Mesothelial cell of epicardium (in vitro differentiated cells): Measurements from ENCODE around the gene SUGP2. TPM values are rescaled to one million over a fixed set of nuclear protein-coding genes. Genes with fewer than 3 reads are reported as not detected.

Source experiments
- DNase-seq, 2 experiments: peaks; one replicate each; pipeline ENCODE4 v3.0.0; 2021; ENCODE audit warnings: low spot score in 2 of 2; ENCODE audit not compliant: unreplicated experiment in 2 of 2
- H3K27ac Mint-ChIP-seq: 2 replicates; pipeline ENCODE4 v1.8.0; 2021; ENCODE audit warnings: mixed read lengths
- H3K27me3 Mint-ChIP-seq: 2 replicates; pipeline ENCODE4 v1.8.0; 2021; ENCODE audit warnings: low read depth, mixed read lengths
- H3K36me3 Mint-ChIP-seq: 2 replicates; pipeline ENCODE4 v1.8.0; 2021; ENCODE audit warnings: mixed read lengths
- H3K4me1 Mint-ChIP-seq: 2 replicates; pipeline ENCODE4 v1.8.0; 2021; ENCODE audit warnings: mixed read lengths
- H3K4me3 Mint-ChIP-seq: 2 replicates; pipeline ENCODE4 v1.8.0; 2021; ENCODE audit warnings: mild to moderate bottlenecking, moderate library complexity, mixed read lengths
- H3K9me3 Mint-ChIP-seq: 2 replicates; pipeline ENCODE4 v1.8.0; 2021; ENCODE audit warnings: mixed read lengths
- total RNA-seq: library from RNA; stranded (reverse); gene quantifications from 3 replicates; pipeline ENCODE4 v1.2.1, GENCODE V29; 2021
- TF ChIP-seq, protein P1 (sequence below): fragments of 200-600 bp; sonication (generic); IDR thresholded peaks from one replicate; pipeline ENCODE4 v1.5.0; 2021; ENCODE audit warnings: antibody characterized with exemption; ENCODE audit not compliant: unreplicated experiment

The SUGP2 gene
- total RNA-seq, 1 donor from 2014 or later = 152 TPM

DNA sequence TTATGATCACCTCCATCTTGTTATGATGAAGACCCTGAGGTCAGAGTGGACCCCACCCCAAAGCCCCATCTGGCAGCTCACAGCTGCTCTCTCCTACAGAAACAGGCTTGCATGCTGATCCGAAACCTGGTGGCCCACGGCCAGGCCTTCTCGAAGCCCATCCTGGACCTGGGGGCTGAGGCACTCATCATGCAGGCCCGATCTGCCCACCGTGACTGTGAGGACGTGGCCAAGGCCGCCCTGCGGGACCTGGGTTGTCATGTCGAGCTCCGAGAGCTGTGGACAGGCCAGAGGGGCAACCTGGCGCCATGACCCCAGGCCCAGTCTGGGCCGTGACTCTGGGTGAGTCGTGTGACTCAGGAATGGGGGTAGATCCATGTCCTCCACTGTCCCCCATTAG is 24.0 kb upstream of the SUGP2 start:
- Mint-ChIP-seq H3K27me3 (no peaks in the 10 kb centered on the region), H3K9me3 (no peaks in the 10 kb centered on the region), H3K4me1 (no peaks in the 10 kb centered on the region), H3K36me3 (peaks cover 13% of the 10 kb centered on the region), H3K27ac (no peak overlapping the region), H3K4me3 (no peak overlapping the region)
- TF ChIP-seq, protein P1, sequence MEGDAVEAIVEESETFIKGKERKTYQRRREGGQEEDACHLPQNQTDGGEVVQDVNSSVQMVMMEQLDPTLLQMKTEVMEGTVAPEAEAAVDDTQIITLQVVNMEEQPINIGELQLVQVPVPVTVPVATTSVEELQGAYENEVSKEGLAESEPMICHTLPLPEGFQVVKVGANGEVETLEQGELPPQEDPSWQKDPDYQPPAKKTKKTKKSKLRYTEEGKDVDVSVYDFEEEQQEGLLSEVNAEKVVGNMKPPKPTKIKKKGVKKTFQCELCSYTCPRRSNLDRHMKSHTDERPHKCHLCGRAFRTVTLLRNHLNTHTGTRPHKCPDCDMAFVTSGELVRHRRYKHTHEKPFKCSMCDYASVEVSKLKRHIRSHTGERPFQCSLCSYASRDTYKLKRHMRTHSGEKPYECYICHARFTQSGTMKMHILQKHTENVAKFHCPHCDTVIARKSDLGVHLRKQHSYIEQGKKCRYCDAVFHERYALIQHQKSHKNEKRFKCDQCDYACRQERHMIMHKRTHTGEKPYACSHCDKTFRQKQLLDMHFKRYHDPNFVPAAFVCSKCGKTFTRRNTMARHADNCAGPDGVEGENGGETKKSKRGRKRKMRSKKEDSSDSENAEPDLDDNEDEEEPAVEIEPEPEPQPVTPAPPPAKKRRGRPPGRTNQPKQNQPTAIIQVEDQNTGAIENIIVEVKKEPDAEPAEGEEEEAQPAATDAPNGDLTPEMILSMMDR = no peak
- no peak for DNase-seq

DNA sequence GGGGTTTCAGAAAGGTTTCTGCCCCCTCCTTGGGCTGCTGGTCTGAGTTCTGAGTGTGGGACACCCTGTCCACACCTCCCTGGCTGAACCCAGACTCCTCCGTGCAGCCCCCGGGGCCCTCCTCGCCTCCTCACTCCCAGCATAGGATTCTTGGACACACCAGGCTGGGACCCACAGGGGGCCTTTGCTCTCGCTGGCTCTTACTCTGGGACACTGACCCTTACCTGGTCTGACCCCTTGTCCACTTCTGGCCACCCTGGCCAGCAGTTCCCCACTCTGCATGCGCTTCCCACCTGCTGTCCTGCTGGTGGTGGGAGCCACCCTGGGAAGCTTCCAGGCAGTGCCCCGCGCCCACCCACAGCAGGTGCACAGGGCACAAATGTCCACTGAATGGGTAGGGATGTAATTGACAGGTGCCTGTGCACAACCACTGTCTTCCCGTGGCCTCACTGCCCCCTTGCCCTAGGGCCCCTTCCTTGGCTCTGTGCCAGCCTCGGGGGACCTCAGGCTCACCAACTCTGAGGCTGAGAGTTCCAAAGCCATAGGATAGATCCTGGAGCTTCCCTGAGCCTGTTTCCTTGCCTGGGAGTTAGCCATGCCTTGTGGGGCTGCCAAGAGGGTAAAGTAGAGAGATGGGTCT is 23.4 kb upstream of the SUGP2 start:
- Mint-ChIP-seq H3K4me1 (no peaks in the 10 kb centered on the region), H3K36me3 (peaks cover 13% of the 10 kb centered on the region)

DNA sequence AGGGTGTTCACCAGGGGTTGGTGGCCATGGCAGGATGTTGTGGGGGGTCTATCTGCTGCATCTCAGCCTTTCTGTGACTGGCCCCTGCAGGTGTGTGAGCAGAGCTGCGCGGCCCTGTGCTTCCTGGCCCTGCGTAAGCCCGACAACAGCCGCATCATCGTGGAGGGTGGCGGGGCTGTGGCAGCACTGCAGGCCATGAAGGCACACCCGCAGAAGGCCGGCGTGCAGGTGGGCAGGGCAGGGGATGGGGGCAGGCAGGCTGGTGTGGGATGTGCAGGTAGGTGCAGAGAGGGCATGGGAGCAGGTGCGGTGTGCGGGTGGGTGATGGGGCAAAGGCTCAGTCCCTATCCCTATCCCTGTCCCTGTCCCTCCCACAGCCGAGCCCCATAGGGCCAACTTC is 22.4 kb upstream of the SUGP2 start:
- no peaks in the 10 kb centered on the region for H3K4me1 Mint-ChIP-seq
- no peaks in the 10 kb centered on the region for H3K27me3 Mint-ChIP-seq
- peaks cover 15% of the 10 kb centered on the region for H3K36me3 Mint-ChIP-seq
- no peak for DNase-seq
- no peak overlapping the region for H3K4me3 Mint-ChIP-seq
- H3K9me3 Mint-ChIP-seq = no peaks in the 10 kb centered on the region
- no peak overlapping the region for H3K27ac Mint-ChIP-seq
- TF ChIP-seq, protein P1 = no peak

More for the DNA sequence above, 23.4 kb upstream of the SUGP2 start:
- TF ChIP-seq, protein P1 = no peak
- no peak for DNase-seq
- no peak overlapping the region for H3K4me3 Mint-ChIP-seq
- H3K27me3 Mint-ChIP-seq = no peaks in the 10 kb centered on the region
- no peak overlapping the region for H3K27ac Mint-ChIP-seq
- no peaks in the 10 kb centered on the region for H3K9me3 Mint-ChIP-seq

DNA sequence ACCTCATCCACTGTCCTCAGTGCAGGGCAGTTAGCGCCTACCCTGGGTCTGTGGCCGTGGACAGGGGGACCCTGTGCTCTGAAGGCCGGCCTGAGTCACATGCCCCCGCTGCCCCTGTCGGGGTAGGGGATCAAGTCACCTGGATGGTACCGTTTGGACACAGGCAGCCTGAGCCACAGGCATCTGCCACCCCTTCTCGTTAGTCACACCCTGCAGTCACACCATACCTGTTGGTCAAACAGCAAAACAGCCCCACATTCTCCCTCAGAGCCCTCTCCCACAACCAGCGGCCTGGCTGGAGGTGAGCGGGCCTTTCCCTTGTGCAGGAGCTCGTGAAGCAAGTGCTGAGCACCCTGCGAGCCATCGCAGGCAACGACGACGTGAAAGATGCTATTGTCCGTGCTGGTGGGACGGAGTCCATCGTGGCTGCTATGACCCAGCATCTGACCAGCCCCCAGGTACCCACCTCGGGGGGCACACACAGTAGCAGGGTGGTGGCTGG is 21.7 kb upstream of the SUGP2 start:
- no peak for DNase-seq
- Mint-ChIP-seq H3K4me3 (no peak overlapping the region), H3K27ac (no peak overlapping the region), H3K4me1 (no peaks in the 10 kb centered on the region), H3K36me3 (peaks cover 15% of the 10 kb centered on the region), H3K9me3 (no peaks in the 10 kb centered on the region), H3K27me3 (no peaks in the 10 kb centered on the region)
- TF ChIP-seq, protein P1 = no peak

DNA sequence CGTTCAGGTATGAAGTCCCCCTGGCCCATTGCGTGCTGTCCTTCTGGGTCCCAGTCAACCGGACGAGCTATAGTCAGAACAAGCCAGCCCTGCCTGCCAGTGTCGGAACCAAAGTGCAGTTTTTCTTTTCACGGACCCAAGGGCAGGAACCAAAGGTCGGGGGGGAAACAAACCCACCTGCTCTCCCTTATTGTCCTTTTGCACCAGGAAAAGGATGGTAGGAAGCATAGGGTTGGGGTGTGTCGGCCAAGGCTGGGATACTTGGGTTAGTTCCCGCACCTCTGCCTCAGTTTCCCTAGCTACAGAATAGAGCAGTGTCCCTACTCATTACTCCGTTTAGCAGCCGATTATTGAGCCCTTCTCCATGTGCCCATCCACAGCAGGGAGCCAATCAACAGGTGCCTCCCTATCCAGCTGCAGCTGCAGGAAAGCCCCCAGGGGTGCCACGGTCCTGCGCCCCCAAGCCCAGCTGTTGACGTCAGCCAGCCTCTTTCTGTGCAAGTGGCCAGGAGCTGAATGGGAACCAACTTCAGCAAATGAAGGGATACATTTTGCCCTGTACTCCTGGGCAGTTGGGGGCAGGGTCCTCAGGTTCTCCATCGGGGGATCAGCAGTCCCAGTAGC is 21.1 kb upstream of the SUGP2 start:
- H3K36me3 Mint-ChIP-seq = peaks cover 11% of the 10 kb centered on the region
- no peak overlapping the region for H3K4me3 Mint-ChIP-seq

More for the DNA sequence above, 21.1 kb upstream of the SUGP2 start:
- no peaks in the 10 kb centered on the region for H3K27me3 Mint-ChIP-seq
- H3K9me3 Mint-ChIP-seq = no peaks in the 10 kb centered on the region
- no peak for DNase-seq
- TF ChIP-seq, protein P1 = no peak
- no peak overlapping the region for H3K27ac Mint-ChIP-seq
- no peaks in the 10 kb centered on the region for H3K4me1 Mint-ChIP-seq
